Measurements from ENCODE around the gene SH3BP1.

GRCh38 chr22:37674248-37674647 lies 34.8 kb downstream of the SH3BP1 start:
- TF ChIP-seq CTCF (IDR thresholded peaks at IDR 0.05) (no peak), POLR2A (IDR thresholded peaks at IDR 0.05) (no peak)

All from upper lobe of left lung (tissue), 4 donors.